ENCODE results near the gene PKDREJ. TPM values are rescaled to one million over a fixed set of nuclear protein-coding genes. Genes with fewer than 3 reads are reported as not detected.

PKDREJ gene
- polyA plus RNA-seq, 1 experiment, result not detected

DNA sequence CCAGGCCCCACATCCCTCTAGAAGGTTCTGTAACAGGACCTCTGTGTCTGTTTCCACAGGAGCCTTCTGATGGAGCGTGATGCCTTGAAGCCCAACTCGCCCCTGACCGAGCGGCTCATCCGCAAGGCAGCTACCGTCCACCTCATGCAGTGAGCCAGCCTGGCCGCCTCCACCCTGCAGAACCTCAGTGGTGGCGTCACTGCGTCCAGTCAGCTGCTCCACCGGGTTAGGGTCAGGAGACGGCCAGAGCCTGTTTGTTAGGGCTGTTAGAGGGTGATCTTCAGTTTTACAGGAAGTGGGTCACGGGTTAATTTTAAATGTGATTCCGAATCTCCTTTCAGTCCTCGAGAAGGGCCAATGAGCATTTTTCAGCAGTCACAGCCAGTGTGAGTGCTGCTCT lies 29.6 kb upstream of the PKDREJ start:
- ChIA-PET CTCF (no interaction called here), POLR2A (no interaction called here)
- no peak for DNase-seq (ENCODE audit: low read depth)
- TF ChIP-seq, protein P1, sequence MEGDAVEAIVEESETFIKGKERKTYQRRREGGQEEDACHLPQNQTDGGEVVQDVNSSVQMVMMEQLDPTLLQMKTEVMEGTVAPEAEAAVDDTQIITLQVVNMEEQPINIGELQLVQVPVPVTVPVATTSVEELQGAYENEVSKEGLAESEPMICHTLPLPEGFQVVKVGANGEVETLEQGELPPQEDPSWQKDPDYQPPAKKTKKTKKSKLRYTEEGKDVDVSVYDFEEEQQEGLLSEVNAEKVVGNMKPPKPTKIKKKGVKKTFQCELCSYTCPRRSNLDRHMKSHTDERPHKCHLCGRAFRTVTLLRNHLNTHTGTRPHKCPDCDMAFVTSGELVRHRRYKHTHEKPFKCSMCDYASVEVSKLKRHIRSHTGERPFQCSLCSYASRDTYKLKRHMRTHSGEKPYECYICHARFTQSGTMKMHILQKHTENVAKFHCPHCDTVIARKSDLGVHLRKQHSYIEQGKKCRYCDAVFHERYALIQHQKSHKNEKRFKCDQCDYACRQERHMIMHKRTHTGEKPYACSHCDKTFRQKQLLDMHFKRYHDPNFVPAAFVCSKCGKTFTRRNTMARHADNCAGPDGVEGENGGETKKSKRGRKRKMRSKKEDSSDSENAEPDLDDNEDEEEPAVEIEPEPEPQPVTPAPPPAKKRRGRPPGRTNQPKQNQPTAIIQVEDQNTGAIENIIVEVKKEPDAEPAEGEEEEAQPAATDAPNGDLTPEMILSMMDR (IDR thresholded peaks at IDR 0.05; ENCODE audit: insufficient read depth, low read depth, low read length), result no peak
- no peaks in the 10 kb centered on the region for H3K27me3 ChIP-seq (ENCODE audit: control insufficient read depth, insufficient read depth, low read length)
- peaks cover 17% of the 10 kb centered on the region for H3K36me3 ChIP-seq (ENCODE audit: control insufficient read depth, insufficient read depth, low read length)
- H3K4me3 ChIP-seq (ENCODE audit: low read depth, low read length), result no peak overlapping the region

DNA sequence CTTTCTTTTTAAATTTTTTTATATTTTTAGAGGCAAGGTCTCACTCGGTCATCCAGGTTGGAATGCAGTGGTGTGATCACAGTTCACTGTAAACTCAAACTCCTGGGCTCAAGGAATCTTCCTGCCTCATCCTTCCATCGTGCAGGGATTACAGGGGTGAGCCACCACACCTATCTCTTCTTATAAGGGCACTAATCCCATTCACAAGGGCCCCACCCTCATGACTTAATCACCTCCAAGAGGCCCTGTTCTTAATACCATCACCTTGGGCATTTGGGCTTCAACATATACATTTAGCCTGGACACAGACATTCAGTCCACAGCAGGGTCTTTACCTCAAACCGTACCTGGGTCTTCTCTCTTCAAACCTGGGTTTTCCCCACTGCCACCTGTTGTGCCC lies 29.0 kb upstream of the PKDREJ start:
- TF ChIP-seq, protein P1 (IDR thresholded peaks at IDR 0.05; ENCODE audit: insufficient read depth, low read depth, low read length), result no peak
- Histone ChIP-seq H3K36me3 (ENCODE audit: control insufficient read depth, insufficient read depth, low read length) (peaks cover 17% of the 10 kb centered on the region), H3K4me3 (ENCODE audit: low read depth, low read length) (no peak overlapping the region), H3K27me3 (ENCODE audit: control insufficient read depth, insufficient read depth, low read length) (no peaks in the 10 kb centered on the region)
- CTCF ChIA-PET, result no interaction called here
- POLR2A ChIA-PET, result no interaction called here
- DNase-seq (ENCODE audit: low read depth), result no peak

DNA sequence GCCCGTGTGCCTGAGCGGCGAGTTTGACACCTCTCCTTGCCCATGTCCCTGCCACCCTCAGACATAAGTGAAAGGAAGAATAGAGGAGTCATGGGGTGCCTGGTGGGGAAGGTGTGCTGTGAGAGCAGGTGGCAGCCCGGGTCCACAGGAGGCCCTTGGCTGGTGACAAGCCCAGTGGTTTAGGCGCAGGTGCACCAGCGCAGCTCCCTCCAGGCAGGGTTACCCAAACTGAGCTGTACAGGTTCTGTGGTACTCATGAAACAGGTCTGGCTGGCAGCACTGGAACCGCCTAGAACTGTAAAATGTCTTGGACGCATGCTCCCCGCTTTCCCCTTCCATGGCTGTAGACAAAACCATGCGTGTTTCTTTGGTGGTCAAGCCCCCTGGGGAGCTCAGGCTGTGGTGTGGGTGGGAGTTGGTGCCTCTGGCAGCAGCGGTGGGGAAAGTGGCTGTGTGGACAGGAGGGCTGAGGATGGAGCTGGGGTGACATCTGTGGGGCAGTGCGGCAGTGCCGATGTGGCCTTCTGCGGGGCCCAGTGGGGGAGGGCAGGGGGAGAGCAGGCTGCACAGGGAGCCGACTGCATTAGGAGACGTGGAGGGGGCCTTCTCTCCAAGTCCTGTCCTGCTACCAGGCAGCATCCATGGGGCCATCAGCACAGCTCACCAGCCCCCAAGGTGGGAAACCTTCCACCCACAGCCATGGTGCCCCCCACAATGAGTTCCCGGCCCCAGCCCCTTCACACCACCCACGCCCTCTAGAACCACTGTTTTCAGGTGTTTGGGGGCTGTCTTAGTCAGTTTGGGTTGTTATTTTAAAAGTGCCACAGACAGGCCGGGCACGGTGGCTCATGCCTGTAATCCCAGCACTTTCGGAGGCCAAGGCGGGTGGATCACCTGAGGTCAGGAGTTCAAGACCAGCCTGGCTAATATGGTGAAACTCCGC lies 28.0 kb upstream of the PKDREJ start:
- POLR2A ChIA-PET, result no interaction called here
- H3K27me3 ChIP-seq (ENCODE audit: control insufficient read depth, insufficient read depth, low read length), result no peaks in the 10 kb centered on the region
- CTCF ChIA-PET, result interaction anchor here (1.3 kb wide), 1 partner anchor 169 kb away, joined by 4 read pairs; no protein-coding TSS in a partner anchor
- H3K36me3 ChIP-seq (ENCODE audit: control insufficient read depth, insufficient read depth, low read length), result peaks cover 22% of the 10 kb centered on the region
- no peak overlapping the region for H3K4me3 ChIP-seq (ENCODE audit: low read depth, low read length)
- no peak for DNase-seq (ENCODE audit: low read depth)
- TF ChIP-seq, protein P1 (IDR thresholded peaks at IDR 0.05; ENCODE audit: insufficient read depth, low read depth, low read length), result no peak

DNA sequence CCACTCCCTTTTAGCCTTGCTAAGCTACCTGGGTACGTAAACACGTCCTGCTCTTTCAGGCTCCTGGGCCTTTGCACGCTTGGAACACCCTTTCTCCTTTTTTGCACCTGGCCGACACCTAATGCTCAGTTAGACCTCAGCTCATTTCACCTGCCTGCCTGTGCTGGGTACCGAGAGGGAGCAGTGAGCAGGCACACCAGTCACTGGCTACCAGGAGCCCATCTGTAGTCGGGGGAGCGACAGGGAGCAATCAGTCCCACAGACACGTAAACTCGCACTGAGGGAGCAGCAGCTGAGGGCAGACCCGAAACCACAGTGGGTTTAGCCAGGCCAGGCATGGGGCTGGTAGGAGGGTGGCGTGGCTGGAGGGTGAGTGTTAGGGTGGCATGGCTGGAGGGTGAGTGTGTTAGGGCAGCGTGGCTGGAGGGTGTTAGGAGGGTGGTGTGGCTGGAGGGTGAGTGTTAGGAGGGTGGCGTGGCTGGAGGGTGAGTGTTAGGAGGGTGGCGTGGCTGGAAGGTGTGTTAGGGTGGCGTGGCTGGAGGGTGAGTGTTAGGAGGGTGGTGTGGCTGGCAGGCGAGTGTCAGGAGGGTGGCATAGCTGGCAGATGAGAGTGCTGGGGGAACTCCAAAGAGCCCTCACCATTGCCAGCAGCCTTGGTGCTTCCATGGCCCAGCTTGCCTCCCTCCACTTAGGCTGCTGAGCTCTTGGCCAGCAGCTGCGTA lies 27.1 kb upstream of the PKDREJ start:
- Histone ChIP-seq H3K36me3 (ENCODE audit: control insufficient read depth, insufficient read depth, low read length) (peaks cover 23% of the 10 kb centered on the region), H3K4me3 (ENCODE audit: low read depth, low read length) (no peak overlapping the region), H3K27me3 (ENCODE audit: control insufficient read depth, insufficient read depth, low read length) (no peaks in the 10 kb centered on the region)
- POLR2A ChIA-PET, result no interaction called here
- DNase-seq (ENCODE audit: low read depth), result no peak
- TF ChIP-seq, protein P1 (IDR thresholded peaks at IDR 0.05; ENCODE audit: insufficient read depth, low read depth, low read length), result no peak
- CTCF ChIA-PET, result interaction anchor here (1.3 kb wide), 1 partner anchor 168 kb away, joined by 4 read pairs; no protein-coding TSS in a partner anchor

DNA sequence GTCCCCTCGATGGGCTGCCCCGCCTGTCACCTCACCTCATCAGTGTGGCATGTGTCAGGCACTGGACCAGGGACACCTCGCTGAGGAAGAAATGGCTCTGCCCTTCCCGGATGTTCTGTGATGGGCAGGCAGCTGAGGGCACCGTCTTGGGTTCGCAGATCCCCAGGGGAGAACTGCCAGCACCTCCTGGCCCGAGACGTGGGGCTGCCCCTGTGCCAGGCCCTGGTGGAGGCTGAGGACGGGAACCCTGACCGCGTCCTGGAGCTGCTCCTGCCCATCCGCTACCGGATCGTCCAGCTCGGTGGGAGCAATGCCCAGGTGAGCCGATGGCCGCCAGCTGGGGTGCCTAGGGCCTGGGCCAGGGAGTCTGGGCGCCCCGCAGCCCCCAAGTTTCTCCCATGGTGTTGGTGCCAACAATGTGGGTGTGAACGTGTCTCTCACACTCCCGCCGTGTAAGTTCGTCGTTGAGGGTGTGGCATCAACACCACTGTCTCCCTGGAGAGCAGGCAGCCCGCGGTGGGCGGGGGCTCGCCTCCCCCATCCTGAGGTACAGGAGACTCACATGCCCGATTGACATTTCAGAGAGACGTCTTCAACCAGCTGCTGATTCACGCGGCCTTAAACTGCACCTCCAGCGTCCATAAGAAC lies 26.2 kb upstream of the PKDREJ start:
- TF ChIP-seq, protein P1 (IDR thresholded peaks at IDR 0.05; ENCODE audit: insufficient read depth, low read depth, low read length), result no peak

More for the DNA sequence above, 26.2 kb upstream of the PKDREJ start:
- no peaks in the 10 kb centered on the region for H3K27me3 ChIP-seq (ENCODE audit: control insufficient read depth, insufficient read depth, low read length)
- no peak overlapping the region for H3K4me3 ChIP-seq (ENCODE audit: low read depth, low read length)
- POLR2A ChIA-PET, result no interaction called here
- CTCF ChIA-PET, result interaction anchor here (1.0 kb wide), 1 partner anchor 167 kb away, joined by 3 read pairs; no protein-coding TSS in a partner anchor
- H3K36me3 ChIP-seq (ENCODE audit: control insufficient read depth, insufficient read depth, low read length), result peaks cover 26% of the 10 kb centered on the region
- DNase-seq (ENCODE audit: low read depth), result no peak

Measured in BJ (cell line).